Activated CD4-positive, alpha-beta T cell treated with anti-CD3 and anti-CD28 coated beads, Interleukin-2, amount 50 U/mL, for 24 hours (primary cell): ENCODE measurements around the gene WDFY2.

Experiments
- DNase-seq, 2 donors: peaks; one replicate each; pipeline ENCODE4 v3.0.0-alpha.2; 2020; ENCODE audit warnings: low read depth in 1 of 2, low spot score in 1 of 2

WDFY2 gene

GRCh38 chr13:51600703-51601102 is 16.4 kb downstream of the WDFY2 start:
- DNase-seq = no peak

- DNase-seq = no peak
These were observed 17.6 kb downstream of the WDFY2 start for GRCh38 chr13:51601601-51602565.

- no peak for DNase-seq
These were observed 19.5 kb downstream of the WDFY2 start for GRCh38 chr13:51603716-51604115.

GRCh38 chr13:51605698-51606097 is 21.4 kb downstream of the WDFY2 start:
- DNase-seq = no peak

GRCh38 chr13:51607165-51607564 is 22.9 kb downstream of the WDFY2 start:
- no peak for DNase-seq

- no peak for DNase-seq
These were observed 24.7 kb downstream of the WDFY2 start for GRCh38 chr13:51608857-51609406.

- no peak for DNase-seq
These were observed 28.6 kb downstream of the WDFY2 start for GRCh38 chr13:51612867-51613266.

GRCh38 chr13:51613535-51613934 is 29.3 kb downstream of the WDFY2 start:
- no peak for DNase-seq

GRCh38 chr13:51614350-51614786 is 30.1 kb downstream of the WDFY2 start:
- peak; percentile 14 to 40 for DNase-seq

GRCh38 chr13:51618626-51619025 is 34.4 kb downstream of the WDFY2 start:
- no peak for DNase-seq

- no peak for DNase-seq
These were observed 35.4 kb downstream of the WDFY2 start for GRCh38 chr13:51619614-51620013.

GRCh38 chr13:51620165-51620983 is 36.1 kb downstream of the WDFY2 start:
- no peak for DNase-seq

- DNase-seq = no peak
These were observed 37.3 kb downstream of the WDFY2 start for GRCh38 chr13:51621602-51622001.

- DNase-seq = no peak
These were observed 39.2 kb downstream of the WDFY2 start for GRCh38 chr13:51623473-51623872.

- DNase-seq = no peak
These were observed 39.9 kb downstream of the WDFY2 start for GRCh38 chr13:51624207-51624606.

GRCh38 chr13:51624695-51625345 is 40.6 kb downstream of the WDFY2 start:
- no peak for DNase-seq

GRCh38 chr13:51625555-51626345 is 41.5 kb downstream of the WDFY2 start:
- DNase-seq = no peak

GRCh38 chr13:51626749-51627148 is 42.5 kb downstream of the WDFY2 start:
- no peak for DNase-seq

- DNase-seq = no peak
These were observed 44.0 kb downstream of the WDFY2 start for GRCh38 chr13:51628059-51628852.
